ENCODE measurements around the gene WDR89.

DNA sequence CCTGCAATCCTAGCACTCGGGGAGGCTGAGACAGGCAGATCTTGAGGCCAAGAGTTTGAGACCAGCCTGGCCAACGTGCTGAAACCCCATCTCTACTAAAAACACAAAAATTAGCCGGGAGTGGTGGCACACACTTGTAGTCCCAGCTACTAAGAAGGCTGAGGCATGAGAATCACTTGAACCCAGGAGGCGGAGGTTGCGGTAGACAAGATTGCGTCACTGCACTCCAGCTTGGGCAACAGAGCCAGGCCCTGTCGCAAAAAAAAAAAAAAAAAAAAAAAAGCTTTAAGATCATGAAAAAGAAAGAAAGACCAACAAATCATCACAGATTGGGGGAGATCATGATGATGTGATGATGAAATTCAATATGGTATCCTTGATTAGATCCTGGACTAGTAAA is 30.6 kb downstream of the WDR89 start:
- TF ChIP-seq, protein P1, sequence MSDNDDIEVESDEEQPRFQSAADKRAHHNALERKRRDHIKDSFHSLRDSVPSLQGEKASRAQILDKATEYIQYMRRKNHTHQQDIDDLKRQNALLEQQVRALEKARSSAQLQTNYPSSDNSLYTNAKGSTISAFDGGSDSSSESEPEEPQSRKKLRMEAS (IDR thresholded peaks at IDR 0.05): no peak
- TF ChIP-seq, protein P2, sequence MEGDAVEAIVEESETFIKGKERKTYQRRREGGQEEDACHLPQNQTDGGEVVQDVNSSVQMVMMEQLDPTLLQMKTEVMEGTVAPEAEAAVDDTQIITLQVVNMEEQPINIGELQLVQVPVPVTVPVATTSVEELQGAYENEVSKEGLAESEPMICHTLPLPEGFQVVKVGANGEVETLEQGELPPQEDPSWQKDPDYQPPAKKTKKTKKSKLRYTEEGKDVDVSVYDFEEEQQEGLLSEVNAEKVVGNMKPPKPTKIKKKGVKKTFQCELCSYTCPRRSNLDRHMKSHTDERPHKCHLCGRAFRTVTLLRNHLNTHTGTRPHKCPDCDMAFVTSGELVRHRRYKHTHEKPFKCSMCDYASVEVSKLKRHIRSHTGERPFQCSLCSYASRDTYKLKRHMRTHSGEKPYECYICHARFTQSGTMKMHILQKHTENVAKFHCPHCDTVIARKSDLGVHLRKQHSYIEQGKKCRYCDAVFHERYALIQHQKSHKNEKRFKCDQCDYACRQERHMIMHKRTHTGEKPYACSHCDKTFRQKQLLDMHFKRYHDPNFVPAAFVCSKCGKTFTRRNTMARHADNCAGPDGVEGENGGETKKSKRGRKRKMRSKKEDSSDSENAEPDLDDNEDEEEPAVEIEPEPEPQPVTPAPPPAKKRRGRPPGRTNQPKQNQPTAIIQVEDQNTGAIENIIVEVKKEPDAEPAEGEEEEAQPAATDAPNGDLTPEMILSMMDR (IDR thresholded peaks at IDR 0.05; ENCODE audit: low read depth, low read length, missing input control): no peak

All from liver (tissue), 2 donors.